T-cell (primary cell): ENCODE data around the gene UVRAG. TPM values are rescaled to one million over a fixed set of nuclear protein-coding genes. Genes with fewer than 3 reads are reported as not detected.

ENCODE experiments used
- ATAC-seq, 4 experiments: fragments of 200-7000 bp in 3 of 4; fragments of 150-1000 bp in 1 of 4; cut with Tn5 transposase; replicated peaks in 1 of 4; 1 replicate in 3 of 4; 2 replicates in 1 of 4; pipeline ENCODE4 v1.10.0; 2021; ENCODE audit warnings: moderate library complexity in 3 of 4, mild to moderate bottlenecking in 2 of 4, moderate number of reproducible peaks in 1 of 4
- CTCF ChIA-PET, 2 donors: fragments of 300-600 bp; sonication (Branson Sonifier 250); formaldehyde crosslinking; loops; one replicate each; lab custom pipeline; 2022; ENCODE audit warnings: antibody characterized with exemption in 2 of 2; lab: Charles Lee
- POLR2A ChIA-PET, 2 donors: fragments of 300-600 bp; sonication (Branson Sonifier 250); formaldehyde crosslinking; loops; one replicate each; lab custom pipeline; 2022; ENCODE audit warnings: antibody characterized with exemption in 2 of 2; lab: Charles Lee
- DNase-seq, 35 experiments: peaks; one replicate each; pipeline versions ENCODE4 v3.0.0 to v3.0.0-alpha.2; 2013 to 2023
- H3K27ac ChIP-seq: one replicate; pipeline ENCODE4 v1.5.1; 2013; ENCODE audit warnings: low read length
- H3K27me3 ChIP-seq, 2 experiments: replicated peaks in 1 of 2; 1 replicate in 1 of 2; 2 replicates in 1 of 2; pipeline versions ENCODE4 v1.6.1 to v1.7.0; 2013; ENCODE audit warnings: low read length in 1 of 2, mixed read lengths in 1 of 2; ENCODE audit not compliant: control insufficient read depth in 2 of 2, insufficient read depth in 2 of 2; ENCODE audit errors: extremely low read depth in 1 of 2
- H3K36me3 ChIP-seq, 2 donors: 1 replicate in 1 of 2; 2 replicates in 1 of 2; pipeline versions ENCODE4 v1.6.1 to v1.7.0; 2013; ENCODE audit warnings: low read length in 1 of 2; ENCODE audit not compliant: control insufficient read depth in 2 of 2, insufficient read depth in 1 of 2; ENCODE audit errors: extremely low read depth in 1 of 2
- H3K4me1 ChIP-seq, 2 experiments: 1 replicate in 1 of 2; 2 replicates in 1 of 2; pipeline versions ENCODE4 v1.6.1 to v1.7.0; 2013; ENCODE audit warnings: low read length in 2 of 2, mixed read lengths in 1 of 2; ENCODE audit not compliant: insufficient read depth in 2 of 2, control insufficient read depth in 1 of 2; ENCODE audit errors: extremely low read depth in 1 of 2
- H3K4me3 ChIP-seq, 2 donors: 1 replicate in 1 of 2; 2 replicates in 1 of 2; pipeline versions ENCODE4 v1.5.1 to v1.7.0; 2013; ENCODE audit warnings: mild to moderate bottlenecking in 2 of 2, low read length in 1 of 2, moderate library complexity in 1 of 2; ENCODE audit not compliant: control insufficient read depth in 1 of 2; ENCODE audit errors: extremely low read depth in 1 of 2
- H3K9me3 ChIP-seq: 2 replicates; pipeline ENCODE4 v1.7.0; 2013
- H3K27ac Mint-ChIP-seq, 2 donors: one replicate each; pipeline ENCODE4 v1.8.0; 2020 to 2021; ENCODE audit warnings: mild to moderate bottlenecking in 2 of 2, mixed read lengths in 2 of 2
- H3K27me3 Mint-ChIP-seq, 2 donors: one replicate each; pipeline ENCODE4 v1.8.0; 2021 to 2022; ENCODE audit warnings: mixed read lengths in 2 of 2
- H3K36me3 Mint-ChIP-seq: one replicate; pipeline ENCODE4 v1.8.0; 2021; ENCODE audit warnings: mixed read lengths
- H3K4me1 Mint-ChIP-seq, 3 donors: one replicate each; pipeline ENCODE4 v1.8.0; 2020 to 2022; ENCODE audit warnings: mixed read lengths in 3 of 3, mild to moderate bottlenecking in 1 of 3
- H3K4me3 Mint-ChIP-seq, 3 donors: one replicate each; pipeline ENCODE4 v1.8.0; 2020 to 2022; ENCODE audit warnings: mild to moderate bottlenecking in 3 of 3, mixed read lengths in 3 of 3, moderate library complexity in 3 of 3
- H3K9me3 Mint-ChIP-seq, 3 donors: one replicate each; pipeline ENCODE4 v1.8.0; 2020 to 2022; ENCODE audit warnings: mixed read lengths in 3 of 3
- WGBS: methylation state at CpG from one replicate; pipeline ENCODE4 v1.1.5; 2013; ENCODE audit warnings: missing lambda C conversion rate; ENCODE audit not compliant: insufficient coverage; 5-methylcytosine and 5-hydroxymethylcytosine counted together
- total RNA-seq, 35 experiments: library from RNA in 6 of 35; stranded (reverse) in 6 of 35; fragments of 120-200 nt in 1 of 35; gene quantifications; one replicate each; pipeline versions ENCODE4 v1.2.1 to v1.2.4 and lab custom pipeline; 2013 to 2026

Gene UVRAG
- total RNA-seq, 5 donors from 2014 or later (not counting 1 experiment from before 2014, with no cell fraction given), result 22.4 to 32.8 (median 27.6) TPM

DNA sequence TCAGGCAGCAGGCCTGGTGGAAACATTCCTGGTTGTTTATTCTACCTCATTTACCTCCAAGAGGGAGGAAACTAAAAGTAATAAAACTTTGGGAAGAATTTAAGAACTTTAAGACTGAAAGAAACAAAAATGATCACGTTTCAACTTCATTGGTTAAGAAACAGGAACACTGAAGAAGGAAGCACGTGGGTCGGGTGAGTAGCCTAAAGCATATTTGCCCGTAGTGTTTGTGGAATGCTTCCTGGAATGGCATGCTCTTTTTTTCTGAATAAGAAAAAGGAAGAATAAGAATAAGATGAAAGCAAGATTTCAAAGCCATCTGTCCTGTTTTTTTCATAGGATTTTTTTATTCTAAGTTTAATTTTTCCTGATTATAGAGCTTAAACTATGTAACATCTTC is 308.2 kb downstream of the UVRAG start:
- H3K27ac Mint-ChIP-seq, result no peak overlapping the region
- H3K36me3 Mint-ChIP-seq, result peaks cover 24% of the 10 kb centered on the region
- H3K4me1 ChIP-seq, result no peaks in the 10 kb centered on the region
- H3K9me3 Mint-ChIP-seq, result no peaks in the 10 kb centered on the region
- H3K27me3 ChIP-seq, result no peaks in the 10 kb centered on the region
- no peak for ATAC-seq
- WGBS, result 83% methylated on average over 4 of the region's 4 CpGs
- peaks cover 0 to 8% (median 7%) of the 10 kb centered on the region in 3 donors for H3K4me1 Mint-ChIP-seq
- ChIA-PET POLR2A (no interaction called here), CTCF (no interaction called here)
- H3K27ac ChIP-seq, result no peak overlapping the region
- no peak for DNase-seq
- no peaks in the 10 kb centered on the region for H3K9me3 ChIP-seq
- no peak overlapping the region for H3K4me3 ChIP-seq
- H3K27me3 Mint-ChIP-seq, result no peaks in the 10 kb centered on the region
- H3K4me3 Mint-ChIP-seq, result no peak overlapping the region
- H3K36me3 ChIP-seq, result no peaks in the 10 kb centered on the region

GRCh38 chr11:76124905-76125770 is 310.1 kb downstream of the UVRAG start:
- DNase-seq (no peak), ATAC-seq (no peak)
- H3K4me3 ChIP-seq, result no peak overlapping the region
- no peak overlapping the region for H3K4me3 Mint-ChIP-seq
- H3K27me3 ChIP-seq, result no peaks in the 10 kb centered on the region
- WGBS, result 100% methylated on average over 1 of the region's 8 CpGs
- peaks cover 0 to 2% of the 10 kb centered on the region in 2 experiments for H3K4me1 ChIP-seq
- H3K27ac Mint-ChIP-seq, result peak overlapping the region in 1 of 2 donors; percentile 24
- no peaks in the 10 kb centered on the region for H3K36me3 ChIP-seq
- H3K9me3 Mint-ChIP-seq, result no peaks in the 10 kb centered on the region
- H3K27me3 Mint-ChIP-seq, result no peaks in the 10 kb centered on the region
- H3K27ac ChIP-seq, result no peak overlapping the region
- no peaks in the 10 kb centered on the region for H3K9me3 ChIP-seq
- POLR2A ChIA-PET, result no interaction called here
- CTCF ChIA-PET, result no interaction called here
- H3K36me3 Mint-ChIP-seq, result peaks cover 25% of the 10 kb centered on the region
- H3K4me1 Mint-ChIP-seq, result peaks cover 13 to 17% (median 17%) of the 10 kb centered on the region in 3 donors

GRCh38 chr11:76129729-76130128 is 314.7 kb downstream of the UVRAG start:
- no peaks in the 10 kb centered on the region for H3K9me3 ChIP-seq
- H3K4me3 ChIP-seq, result no peak overlapping the region
- DNase-seq, result no peak
- H3K4me1 ChIP-seq, result peaks cover 10 to 15% of the 10 kb centered on the region in 2 experiments
- H3K36me3 Mint-ChIP-seq, result peaks cover 27% of the 10 kb centered on the region
- 88% methylated on average over 2 of the region's 2 CpGs for WGBS
- no peak overlapping the region for H3K27ac Mint-ChIP-seq
- POLR2A ChIA-PET, result no interaction called here
- no peak overlapping the region for H3K4me3 Mint-ChIP-seq
- CTCF ChIA-PET, result no interaction called here
- no peaks in the 10 kb centered on the region for H3K27me3 Mint-ChIP-seq
- peaks cover 35 to 41% (median 41%) of the 10 kb centered on the region in 3 donors for H3K4me1 Mint-ChIP-seq
- H3K36me3 ChIP-seq, result no peaks in the 10 kb centered on the region
- H3K9me3 Mint-ChIP-seq, result no peaks in the 10 kb centered on the region
- ATAC-seq, result no peak
- no peak overlapping the region for H3K27ac ChIP-seq
- H3K27me3 ChIP-seq, result no peaks in the 10 kb centered on the region

DNA sequence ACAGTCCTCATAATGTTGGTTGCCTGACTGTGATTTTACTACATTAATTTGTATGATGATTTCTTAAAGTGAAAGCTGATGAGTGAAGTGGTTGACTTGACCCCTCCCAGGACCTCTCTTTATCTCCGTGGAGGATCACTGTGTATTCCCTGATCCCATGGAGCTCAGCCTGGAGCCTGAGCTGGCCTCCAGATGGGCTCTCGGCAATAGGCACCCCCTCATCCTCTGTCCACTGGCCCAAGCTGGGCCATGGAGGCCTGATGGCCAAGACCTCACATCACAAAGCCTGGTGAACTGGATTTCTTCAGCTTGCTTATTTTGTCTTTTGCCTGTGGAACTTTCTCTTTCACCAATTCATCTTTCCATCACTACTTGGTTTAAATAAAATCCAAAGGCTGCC is 316.1 kb downstream of the UVRAG start:
- DNase-seq (no peak), ATAC-seq (no peak)
- no peaks in the 10 kb centered on the region for H3K9me3 Mint-ChIP-seq
- no peaks in the 10 kb centered on the region for H3K27me3 Mint-ChIP-seq
- H3K4me1 ChIP-seq, result peaks cover 10 to 15% of the 10 kb centered on the region in 2 experiments
- H3K4me1 Mint-ChIP-seq, result peaks cover 35 to 41% (median 38%) of the 10 kb centered on the region in 3 donors
- no peaks in the 10 kb centered on the region for H3K9me3 ChIP-seq
- no peak overlapping the region for H3K27ac Mint-ChIP-seq
- peak overlapping the region in 1 of 3 donors; percentile 8 for H3K4me3 Mint-ChIP-seq
- WGBS, result 93% methylated on average over 2 of the region's 2 CpGs
- H3K27me3 ChIP-seq, result no peaks in the 10 kb centered on the region
- H3K27ac ChIP-seq, result no peak overlapping the region
- CTCF ChIA-PET, result no interaction called here
- peaks cover 0 to 3% of the 10 kb centered on the region in 2 donors for H3K36me3 ChIP-seq
- H3K4me3 ChIP-seq, result no peak overlapping the region
- POLR2A ChIA-PET, result interaction anchor here in 1 of 2 donors (0.6 kb wide), 1 partner anchor 219 kb away, joined by 6 read pairs; no protein-coding TSS in a partner anchor
- peaks cover 24% of the 10 kb centered on the region for H3K36me3 Mint-ChIP-seq

DNA sequence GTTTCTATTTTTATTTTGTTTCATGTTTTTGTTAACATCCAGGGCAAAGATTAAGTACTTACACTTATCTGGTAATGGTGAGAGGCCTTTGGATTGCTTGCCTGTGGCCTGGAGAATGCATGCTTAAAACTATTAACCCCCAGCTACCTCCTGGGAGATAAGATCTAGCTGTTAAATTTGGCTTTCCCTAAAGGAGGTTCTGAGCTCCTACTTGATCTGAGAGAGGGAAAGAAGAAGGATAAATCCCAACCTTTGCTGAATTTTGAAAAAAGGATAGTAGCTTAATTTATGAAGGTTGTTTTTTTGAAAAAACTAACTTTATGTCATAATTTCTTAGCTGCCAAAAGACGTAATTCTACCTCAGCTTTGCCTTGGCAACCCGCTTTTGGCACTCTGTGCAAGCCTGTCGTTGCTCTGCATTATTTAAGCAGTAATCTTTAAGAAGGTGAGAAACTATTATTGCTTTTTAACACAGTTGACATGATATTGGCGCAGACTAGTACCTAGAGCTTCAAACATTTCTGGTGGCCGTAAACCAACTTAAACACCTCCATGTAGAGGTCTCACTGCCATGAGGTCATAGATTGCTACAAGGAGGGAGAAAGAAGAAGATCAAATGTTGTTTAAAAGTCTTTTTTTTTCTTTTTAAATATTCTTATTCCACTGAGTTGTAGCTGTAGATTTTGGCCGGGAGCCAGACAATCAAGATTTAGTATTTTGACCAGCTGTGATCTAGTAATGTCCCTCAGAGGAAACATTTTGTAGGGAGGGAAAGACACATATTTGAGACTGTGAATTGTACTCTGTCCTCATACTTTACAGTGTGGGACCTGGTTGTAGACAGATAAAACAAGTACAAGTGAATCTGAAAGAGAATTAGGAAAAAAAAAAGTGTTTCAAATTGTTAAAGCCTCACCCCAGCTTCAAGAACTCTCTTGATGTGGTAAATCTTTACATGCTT is 316.9 kb downstream of the UVRAG start:
- ChIA-PET POLR2A (interaction anchor here in 1 of 2 donors (0.6 kb wide), 1 partner anchor 218 kb away, joined by 6 read pairs; no protein-coding TSS in a partner anchor), CTCF (interaction anchor here (0.7 to 0.9 kb wide), 2 partner anchors 235 to 239 kb away, joined by 3 read pairs; no protein-coding TSS in a partner anchor)
- Mint-ChIP-seq H3K4me3 (no peak overlapping the region), H3K27ac (peak overlapping the region; percentile 20 to 56), H3K36me3 (peaks cover 21% of the 10 kb centered on the region), H3K27me3 (no peaks in the 10 kb centered on the region), H3K9me3 (no peaks in the 10 kb centered on the region), H3K4me1 (peaks cover 35 to 41% (median 38%) of the 10 kb centered on the region in 3 donors)
- no peaks in the 10 kb centered on the region for H3K9me3 ChIP-seq
- H3K27me3 ChIP-seq, result no peaks in the 10 kb centered on the region
- WGBS, result no CpG with 5 or more reads among the region's 6 CpGs
- ATAC-seq (peak in 1 of 4 experiments; percentile 51), DNase-seq (no peak)
- no peak overlapping the region for H3K4me3 ChIP-seq
- H3K4me1 ChIP-seq, result peaks cover 10 to 15% of the 10 kb centered on the region in 2 experiments
- H3K27ac ChIP-seq, result no peak overlapping the region
- peaks cover 0 to 3% of the 10 kb centered on the region in 2 donors for H3K36me3 ChIP-seq

DNA sequence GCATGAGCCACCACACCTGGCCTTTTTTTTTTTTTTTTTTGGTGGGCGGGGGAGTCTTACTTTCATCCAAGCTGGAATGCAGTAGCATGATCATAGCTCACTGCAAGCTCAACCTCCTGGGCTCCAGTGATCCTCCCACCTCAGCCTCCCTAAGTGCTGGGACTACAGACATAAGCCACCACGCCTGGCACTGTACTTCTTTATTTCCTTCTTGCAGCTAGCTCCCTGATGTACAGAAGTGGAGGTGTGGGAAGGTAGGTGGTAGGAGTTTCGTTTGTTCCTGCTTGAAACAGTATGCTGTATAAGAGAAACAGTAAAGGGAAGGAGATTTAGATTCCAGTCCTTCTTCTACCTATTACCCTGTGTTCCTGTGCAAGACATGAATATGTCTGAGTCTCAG is 319.2 kb downstream of the UVRAG start:
- ATAC-seq (no peak), DNase-seq (no peak)
- Mint-ChIP-seq H3K27ac (no peak overlapping the region), H3K27me3 (no peaks in the 10 kb centered on the region), H3K4me3 (no peak overlapping the region), H3K36me3 (peaks cover 22% of the 10 kb centered on the region), H3K9me3 (no peaks in the 10 kb centered on the region), H3K4me1 (peaks cover 31 to 33% (median 33%) of the 10 kb centered on the region in 3 donors)
- no CpG with 5 or more reads among the region's 3 CpGs for WGBS
- POLR2A ChIA-PET, result no interaction called here
- Histone ChIP-seq H3K9me3 (no peaks in the 10 kb centered on the region), H3K27ac (no peak overlapping the region), H3K27me3 (no peaks in the 10 kb centered on the region), H3K4me3 (no peak overlapping the region), H3K36me3 (peaks cover 0 to 6% of the 10 kb centered on the region in 2 donors), H3K4me1 (peaks cover 10 to 12% of the 10 kb centered on the region in 2 experiments)
- CTCF ChIA-PET, result interaction anchor here (0.7 to 0.8 kb wide), 3 partner anchors 13 to 225 kb away, joined by 3 read pairs; no protein-coding TSS in a partner anchor
